GM18873 (cell line): ENCODE measurements around the gene PPARGC1A.

ENCODE experiments used
- ATAC-seq: cut with Tn5 transposase; IDR thresholded peaks from one replicate; pipeline ENCODE4 v1.9.1; 2021; ENCODE audit warnings: mild to moderate bottlenecking, moderate library complexity, moderate number of reproducible peaks; ENCODE audit not compliant: unreplicated experiment, low FRiP score

The PPARGC1A gene

DNA sequence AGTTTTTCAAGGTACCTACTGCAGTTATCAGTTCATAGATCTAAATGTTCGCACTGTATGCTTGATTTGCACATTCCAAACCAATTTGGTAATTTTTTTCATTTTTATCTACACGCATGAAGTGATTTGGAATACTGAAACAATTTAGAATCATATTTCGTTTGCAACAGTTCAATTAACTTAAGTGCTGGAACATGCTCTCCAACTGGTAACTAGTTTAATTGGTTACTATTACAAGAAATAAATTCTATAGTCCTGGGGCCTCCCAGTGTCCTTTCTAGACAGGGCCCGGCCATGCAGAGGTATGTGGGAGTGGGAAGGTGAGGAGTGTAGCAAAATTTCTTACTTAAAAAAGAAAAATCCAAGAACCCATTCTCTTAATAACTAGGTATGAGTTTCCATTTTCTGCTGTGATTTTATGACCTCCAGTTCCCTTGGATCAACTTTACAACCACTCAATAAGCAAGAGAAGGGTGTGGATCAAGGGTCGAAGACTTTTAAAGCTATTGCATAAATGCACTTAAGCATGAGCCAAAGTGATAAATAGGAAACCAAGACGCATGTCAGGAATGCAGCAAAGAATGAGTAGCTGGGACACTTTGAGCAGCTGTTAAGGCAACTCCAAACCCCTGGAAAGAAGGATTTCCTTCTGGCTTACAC, 106.9 kb downstream of the PPARGC1A start:
- no peak for ATAC-seq

DNA sequence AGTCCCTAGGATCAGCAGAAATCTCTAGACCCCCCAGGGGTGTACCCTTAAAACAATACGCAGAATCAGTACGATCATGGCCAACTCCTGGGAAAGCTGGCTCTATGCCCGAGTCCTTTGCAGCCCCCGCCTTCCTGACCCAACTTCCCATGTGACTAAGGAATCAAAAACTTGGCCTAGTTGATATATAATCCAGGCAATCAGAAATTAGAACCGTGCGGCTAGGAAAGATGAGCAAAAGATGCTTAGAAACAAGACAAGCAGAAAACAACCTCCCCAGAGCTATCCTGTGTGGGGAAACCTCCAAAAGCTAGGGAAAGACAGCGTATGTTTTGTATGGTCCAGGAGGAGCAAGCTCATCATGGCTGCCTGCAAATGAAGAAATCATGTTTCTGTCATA, 110.0 kb downstream of the PPARGC1A start:
- ATAC-seq, result no peak

DNA sequence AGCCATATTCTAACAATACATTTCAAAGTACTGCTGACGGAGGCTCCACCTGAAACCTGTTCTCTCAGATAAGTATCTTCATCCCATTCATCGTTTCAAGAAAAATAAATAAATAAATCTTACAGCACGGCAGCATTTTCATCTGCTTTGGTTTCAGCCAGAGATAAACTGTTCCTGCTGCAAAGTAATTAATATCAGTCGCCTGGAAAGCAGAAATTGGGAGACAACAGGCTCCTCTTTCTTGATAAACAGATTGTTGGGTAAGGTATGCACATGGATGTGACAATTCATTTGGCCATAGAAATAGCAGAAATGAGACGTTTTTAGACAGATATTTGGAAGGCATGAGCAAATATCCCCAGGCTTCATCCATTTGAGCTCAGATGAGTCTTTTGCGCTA, 110.4 kb downstream of the PPARGC1A start:
- ATAC-seq, result no peak

DNA sequence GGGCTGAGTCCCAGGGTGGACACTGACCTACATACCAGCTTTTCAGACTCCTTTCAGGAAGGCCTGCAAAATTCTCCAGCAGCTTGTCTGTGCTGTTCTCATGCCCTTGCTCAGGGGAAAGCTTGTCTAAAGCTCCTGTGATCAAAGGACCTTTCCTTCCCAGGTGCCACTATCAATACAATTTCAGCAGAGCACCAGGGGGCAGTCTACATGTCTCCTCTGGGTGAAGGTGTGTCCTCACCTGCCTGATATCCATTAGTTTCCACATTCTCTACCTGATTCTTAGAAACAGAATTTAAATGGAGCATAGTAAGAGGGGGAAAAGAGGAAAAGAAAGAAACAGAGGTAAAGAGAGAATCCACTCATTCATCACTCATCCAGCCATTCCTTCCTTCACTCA, 114.2 kb downstream of the PPARGC1A start:
- ATAC-seq, result no peak

DNA sequence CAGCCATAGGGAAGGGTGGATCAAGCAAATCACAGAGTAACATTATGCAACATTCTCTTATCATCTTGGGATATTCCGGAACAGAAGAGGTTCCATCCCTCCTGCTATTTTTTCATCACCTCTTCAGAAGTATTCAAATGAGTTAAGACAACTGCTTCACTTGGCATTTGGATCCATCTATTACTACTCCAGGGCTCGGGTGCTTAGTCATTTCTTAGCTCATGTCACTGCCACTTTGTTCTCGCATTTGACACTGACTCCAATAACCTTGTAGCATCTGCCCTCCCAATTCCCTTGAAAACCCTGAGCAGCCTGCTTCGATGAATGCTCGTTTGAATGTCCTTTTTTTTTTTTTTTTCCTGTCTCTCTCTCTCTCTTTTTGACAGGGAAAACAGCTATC, 114.9 kb downstream of the PPARGC1A start:
- ATAC-seq, result no peak

DNA sequence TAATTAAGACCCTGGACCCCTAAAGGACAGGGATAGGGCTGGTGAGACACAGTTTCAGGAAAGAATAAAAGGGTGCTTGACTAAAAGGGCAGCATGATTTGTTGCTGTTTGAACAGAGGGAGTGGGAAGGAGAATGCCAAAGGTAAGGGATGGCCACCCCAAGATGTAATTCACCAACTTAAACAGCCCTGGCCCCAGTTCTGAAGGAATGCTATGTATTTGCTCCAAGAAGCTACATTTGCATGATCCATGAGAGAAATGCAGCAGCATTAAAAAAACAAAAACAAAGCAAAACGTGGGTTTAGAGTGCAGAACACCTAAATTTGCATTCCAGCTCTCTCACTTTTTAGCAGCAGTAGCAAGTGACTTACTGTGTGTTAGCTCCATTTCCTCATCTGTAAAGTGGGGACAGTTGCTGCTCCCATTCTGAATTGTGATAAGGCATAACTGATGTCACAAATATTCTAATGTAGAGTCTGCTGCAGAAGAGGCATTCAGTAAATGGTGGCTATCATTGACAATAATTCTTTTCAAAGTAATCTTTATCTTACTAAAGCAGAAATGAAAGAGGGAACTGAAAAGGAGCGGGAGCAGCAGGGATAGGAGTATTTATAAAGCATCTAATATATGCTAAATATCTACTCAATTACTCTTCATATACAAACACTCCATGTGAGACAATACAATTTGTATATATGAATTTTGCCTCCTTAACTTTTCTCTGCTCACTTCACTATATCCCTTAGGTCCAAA, 115.8 kb downstream of the PPARGC1A start:
- no peak for ATAC-seq

DNA sequence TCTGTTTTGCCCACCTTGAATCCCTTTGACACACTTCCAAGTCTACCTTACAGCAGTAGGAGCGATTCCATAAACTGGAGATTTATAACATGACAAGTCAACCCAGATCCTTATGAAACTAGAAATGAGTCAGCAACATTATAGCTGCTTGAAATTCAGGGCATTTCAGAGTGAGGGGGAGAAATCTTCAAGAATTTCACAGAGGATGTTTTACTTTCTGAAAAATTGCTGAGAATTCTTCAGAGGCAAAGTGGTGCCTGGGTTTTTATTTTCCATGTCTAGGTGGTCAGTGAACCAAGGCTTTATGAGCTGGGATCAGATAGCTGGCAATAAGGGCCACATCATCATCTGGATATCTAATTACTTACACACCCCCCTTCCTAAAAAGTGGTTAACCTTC, 119.8 kb downstream of the PPARGC1A start:
- ATAC-seq, result no peak

DNA sequence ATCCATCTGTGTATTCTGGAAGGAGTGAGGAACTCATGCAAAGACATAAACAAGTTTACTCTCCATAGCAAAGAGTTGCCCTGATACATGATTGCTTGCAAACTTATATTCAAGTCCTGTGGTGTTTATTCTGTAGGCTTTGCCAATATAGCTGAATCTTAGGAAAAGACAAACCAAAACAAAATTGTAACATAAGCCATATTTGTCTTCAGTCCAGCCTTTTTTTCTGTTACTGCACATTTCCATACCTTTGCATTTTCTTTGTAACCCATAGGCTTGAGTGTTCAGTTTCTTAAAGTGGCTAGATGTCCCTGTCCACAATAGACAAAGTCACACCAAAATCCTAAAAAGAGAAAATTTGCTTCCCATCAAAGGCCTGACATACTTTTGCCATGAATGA, 120.4 kb downstream of the PPARGC1A start:
- no peak for ATAC-seq

DNA sequence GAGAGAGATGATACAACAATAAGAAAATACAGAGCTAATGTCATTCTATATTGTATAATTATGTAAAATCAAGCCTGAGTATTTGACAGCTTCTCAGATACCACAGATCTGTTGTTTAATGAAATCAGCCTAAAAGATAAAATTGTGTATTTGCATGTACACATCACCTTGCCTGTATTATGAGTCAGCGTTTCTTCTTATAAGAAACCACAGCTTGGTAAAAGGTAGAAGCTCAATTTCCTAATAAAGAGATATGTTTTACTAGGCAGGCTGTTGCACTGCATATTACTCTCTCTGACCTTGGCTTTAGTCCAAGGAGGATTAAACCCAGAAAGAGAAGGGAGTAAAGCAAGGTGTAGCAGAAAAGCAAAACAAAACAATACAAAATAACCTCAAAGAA, 121.3 kb downstream of the PPARGC1A start:
- no peak for ATAC-seq

DNA sequence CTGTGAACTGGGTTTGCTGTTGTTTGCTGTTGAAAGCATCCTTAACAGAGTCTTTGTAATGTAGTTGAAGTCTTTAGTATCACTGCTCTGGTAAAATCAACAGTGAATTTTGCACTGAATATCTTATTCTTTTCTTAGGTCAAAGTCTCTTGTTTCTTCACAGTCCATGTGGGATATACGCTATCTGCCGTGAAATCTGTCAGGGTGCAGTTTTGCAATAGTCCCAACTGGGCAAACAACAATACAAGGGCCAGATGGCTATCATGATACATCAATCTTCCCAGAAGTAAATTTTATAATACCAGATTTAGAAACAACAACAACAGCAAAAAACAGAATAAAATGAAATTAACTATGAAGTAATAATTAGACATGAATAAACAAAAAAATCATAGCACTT, 123.5 kb downstream of the PPARGC1A start:
- ATAC-seq, result no peak

DNA sequence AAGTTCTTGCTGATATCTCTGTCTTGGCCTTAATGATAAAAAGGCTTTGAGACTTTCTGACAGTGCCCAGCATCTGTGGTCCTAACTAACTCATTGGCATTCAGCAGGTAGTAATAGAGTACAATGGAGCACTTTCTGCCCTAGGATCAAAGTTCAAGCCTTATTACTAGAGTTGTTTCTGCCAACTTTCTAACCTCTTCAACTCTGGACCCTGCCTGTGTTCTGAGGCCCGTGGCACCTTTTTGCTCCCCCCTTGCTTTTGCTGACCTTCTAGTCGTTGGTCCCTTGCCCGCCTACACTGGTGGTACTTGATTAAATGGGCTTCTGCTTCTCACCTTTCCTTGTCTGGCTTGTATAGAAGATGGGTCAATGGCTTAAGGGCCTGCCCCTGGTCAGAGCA, 126.3 kb downstream of the PPARGC1A start:
- ATAC-seq, result no peak

DNA sequence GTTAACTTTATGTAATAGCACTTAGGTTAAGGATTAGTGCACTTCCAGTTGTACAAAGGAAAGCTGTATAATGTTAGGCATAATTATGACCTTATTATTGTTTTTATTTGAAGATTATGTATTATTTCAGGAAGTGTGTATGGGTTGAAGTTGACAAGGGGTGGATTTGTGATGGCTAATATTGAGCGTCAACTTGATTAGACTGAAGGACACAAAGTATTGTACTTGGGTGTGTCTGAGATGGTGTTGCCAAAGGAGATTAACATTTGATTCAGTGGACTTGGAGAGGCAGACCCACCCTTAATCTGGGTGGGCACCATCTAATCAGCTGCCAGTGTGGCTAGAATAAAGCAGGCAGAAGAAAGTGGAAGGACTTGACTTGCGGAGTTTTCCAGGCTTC, 127.3 kb downstream of the PPARGC1A start:
- ATAC-seq, result no peak

DNA sequence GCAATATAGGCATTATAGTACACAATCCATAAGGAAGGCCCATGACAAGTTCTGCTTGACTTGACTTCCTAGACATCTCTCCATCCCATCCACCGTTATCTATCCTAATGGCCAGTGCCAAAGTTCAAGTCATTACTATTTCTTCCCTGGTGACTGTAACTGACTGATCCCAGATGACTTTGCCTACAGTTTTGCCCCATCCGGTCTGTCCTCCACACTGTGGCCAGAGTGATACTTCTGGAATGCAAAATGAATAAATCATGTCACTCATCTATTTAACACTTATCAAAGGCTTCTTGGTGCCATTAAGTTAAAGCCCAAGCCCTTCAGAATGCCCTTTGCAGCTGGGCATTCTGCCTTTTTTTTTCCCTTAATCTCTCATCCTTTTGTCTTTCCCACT, 130.8 kb downstream of the PPARGC1A start:
- ATAC-seq, result no peak

DNA sequence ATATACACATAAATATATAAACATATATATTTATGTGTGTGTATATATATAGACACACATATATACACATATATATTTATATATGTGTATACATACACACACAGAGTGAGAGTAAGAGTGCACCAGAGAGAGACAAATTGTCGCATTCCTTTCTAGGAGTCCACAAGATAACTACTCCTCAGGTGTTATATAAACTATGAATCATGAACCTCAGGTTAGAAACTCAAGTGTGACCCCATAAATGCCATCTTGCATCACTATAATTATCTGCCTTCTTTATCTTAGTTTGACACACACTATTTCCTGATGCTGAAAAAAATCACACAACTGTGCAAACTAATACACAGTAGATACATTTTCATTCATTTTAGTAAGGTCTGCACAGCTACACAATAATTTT, 135.2 kb downstream of the PPARGC1A start:
- no peak for ATAC-seq

DNA sequence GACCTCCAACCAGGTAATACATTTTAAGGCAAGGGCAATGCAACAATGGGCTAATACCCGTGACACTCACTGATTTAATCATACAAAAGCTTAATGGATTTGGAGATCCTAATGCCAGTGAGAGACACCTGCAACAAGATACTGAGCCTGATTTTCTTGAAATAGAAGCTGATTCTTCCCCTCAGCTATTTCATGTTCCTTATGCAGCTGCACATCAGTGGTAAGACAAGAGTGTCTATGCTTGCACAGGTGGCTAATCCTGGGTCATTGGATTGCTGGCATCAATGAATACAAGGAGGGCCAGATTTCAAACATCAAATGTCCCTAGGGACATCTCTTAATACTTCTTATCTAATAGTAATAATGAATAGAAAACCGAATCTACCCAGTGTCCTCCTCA, 139.7 kb downstream of the PPARGC1A start:
- no peak for ATAC-seq

DNA sequence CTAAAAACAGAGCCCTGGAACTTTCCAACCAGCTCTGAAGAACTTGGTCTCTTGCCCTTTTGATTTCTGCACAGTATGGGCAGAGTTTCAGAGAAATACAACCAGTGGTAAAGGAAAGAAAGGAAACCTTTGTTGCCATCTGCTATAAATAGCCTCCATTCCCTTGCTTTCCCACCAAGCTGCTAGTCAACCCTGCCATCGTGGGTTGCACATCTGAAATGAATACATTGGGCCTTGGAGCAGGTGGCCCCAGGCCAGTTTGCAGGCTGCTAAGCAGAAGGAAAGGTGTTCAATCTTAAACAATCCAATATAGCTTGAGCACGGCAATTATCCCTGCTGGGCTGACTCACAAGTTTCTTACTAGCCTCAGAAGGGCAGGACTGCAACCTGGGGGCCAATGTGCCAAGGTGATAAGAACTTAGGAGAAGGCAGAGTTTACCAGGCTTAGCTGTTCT, 142.5 kb downstream of the PPARGC1A start:
- ATAC-seq, result no peak

DNA sequence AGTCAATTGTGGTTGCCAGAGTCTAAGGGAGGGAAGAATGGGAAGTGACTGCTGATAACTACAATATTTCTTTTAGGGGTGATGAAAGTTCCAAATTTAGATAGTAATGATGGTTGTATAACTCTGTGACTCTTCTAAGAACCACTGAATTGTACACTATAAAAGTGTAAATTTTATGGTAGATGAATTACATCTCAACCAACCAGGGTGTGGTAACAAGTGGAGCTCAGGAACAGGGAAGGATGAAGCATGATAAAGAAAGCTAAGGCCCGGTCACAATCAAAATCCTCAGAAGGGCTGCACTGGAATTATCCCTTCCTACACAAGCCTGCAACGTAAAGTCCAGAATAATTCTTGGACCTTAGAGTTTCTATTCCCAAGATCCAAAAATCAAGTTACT, 143.2 kb downstream of the PPARGC1A start:
- no peak for ATAC-seq

DNA sequence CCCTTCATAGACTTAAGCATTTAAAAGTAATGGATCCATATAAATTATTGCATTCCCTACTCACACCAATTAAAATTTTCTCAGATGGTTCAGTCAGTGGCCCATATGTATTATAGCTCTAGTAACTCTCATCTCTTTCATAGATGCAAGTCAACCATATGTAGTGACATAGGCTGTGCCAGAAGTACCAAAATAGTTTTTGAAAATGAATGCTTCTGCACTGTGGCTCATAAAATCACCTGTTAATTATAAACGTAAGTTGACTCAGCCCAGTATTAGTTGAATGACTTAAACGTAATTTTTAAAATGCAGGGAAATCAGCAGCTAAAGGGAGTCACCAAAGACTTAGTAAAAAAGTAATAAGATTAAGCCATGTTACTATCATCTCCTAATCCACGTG, 143.8 kb downstream of the PPARGC1A start:
- no peak for ATAC-seq

DNA sequence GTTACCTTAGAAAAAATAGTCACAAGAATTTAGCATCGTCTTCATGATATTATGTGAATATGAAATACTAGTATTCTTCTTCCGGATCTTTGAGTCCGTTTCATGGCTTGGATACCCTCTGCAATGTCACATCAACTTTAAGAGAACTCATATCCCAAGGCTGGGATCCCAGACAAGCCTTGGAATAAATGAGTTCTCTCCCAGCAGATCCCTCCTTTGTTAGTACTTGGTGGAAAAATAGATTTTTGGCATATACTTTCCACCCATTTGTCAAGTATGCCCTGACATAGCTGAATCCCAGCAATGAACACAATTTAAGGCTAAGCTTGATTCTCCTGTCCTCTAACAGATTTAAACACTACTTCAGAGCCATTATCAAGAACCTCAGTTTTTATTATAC, 144.5 kb downstream of the PPARGC1A start:
- ATAC-seq, result no peak
